ENCODE measurements around the gene C17orf67.

C17orf67 gene

DNA sequence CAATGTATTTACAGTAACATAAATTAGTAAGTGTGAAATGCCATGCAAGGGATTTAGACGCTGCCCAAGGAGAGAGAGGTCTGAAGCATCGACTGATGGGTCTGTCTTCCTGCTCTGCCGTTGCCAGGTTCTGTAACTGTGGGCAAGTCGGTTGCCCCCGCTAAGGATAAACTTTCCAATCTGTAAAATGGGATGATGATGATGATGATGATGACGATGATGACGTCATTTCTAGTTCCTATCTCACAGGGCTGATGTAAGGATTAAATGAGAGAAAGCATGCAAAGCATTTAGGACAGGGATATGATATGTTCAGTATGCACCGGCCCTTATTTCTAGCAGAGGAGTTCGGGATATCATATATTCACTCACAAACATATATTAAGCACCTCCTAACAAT lies 54.8 kb downstream of the C17orf67 start:
- no peak overlapping the region for H3K14ac ChIP-seq (ENCODE audit: low read length)
- H2AK5ac ChIP-seq (ENCODE audit: low read depth, low read length) = no peak overlapping the region
- DNase-seq (ENCODE audit: low spot score) = no peak
- no peak overlapping the region for H3K18ac ChIP-seq (ENCODE audit: low read length)
- no peak overlapping the region for H3K9ac ChIP-seq (ENCODE audit: low read depth, low read length, poor library complexity)
- H3K27ac ChIP-seq (replicated peaks; ENCODE audit: low read length) = no peak overlapping the region
- H3K4me1 ChIP-seq (ENCODE audit: control insufficient read depth in 2 of 2, insufficient read depth in 1 of 2, low read depth in 1 of 2, low read length in 2 of 2) = peaks cover 2 to 6% of the 10 kb centered on the region in 2 donors
- no peak overlapping the region for H4K8ac ChIP-seq (ENCODE audit: low read depth, low read length)
- H3K23ac ChIP-seq (ENCODE audit: low read depth, low read length, poor library complexity) = no peak overlapping the region
- no peak overlapping the region for H2BK15ac ChIP-seq (ENCODE audit: low read length)
- no peak overlapping the region for H2BK120ac ChIP-seq (ENCODE audit: low read depth, low read length)
- no CpG with 5 or more reads among the region's 9 CpGs for WGBS, 2 donors (ENCODE audit: extremely low coverage in 2 of 2, insufficient read length in 2 of 2, insufficient replicate concordance in 1 of 2)
- no peaks in the 10 kb centered on the region for H3K79me1 ChIP-seq (ENCODE audit: low read depth, low read length)
- H2AFZ ChIP-seq (ENCODE audit: low read length) = no peak overlapping the region
- H4K91ac ChIP-seq (ENCODE audit: low read depth, low read length, poor library complexity) = no peak overlapping the region
- H3K9me3 ChIP-seq (replicated peaks in 1 of 2; ENCODE audit: control insufficient read depth in 2 of 2, insufficient read depth in 1 of 2, low read depth in 1 of 2, low read length in 2 of 2) = no peaks in the 10 kb centered on the region
- no peak overlapping the region for H2BK12ac ChIP-seq (ENCODE audit: low read length)
- no peaks in the 10 kb centered on the region for H3K36me3 ChIP-seq (replicated peaks in 1 of 2; ENCODE audit: control insufficient read depth in 2 of 2, insufficient read depth in 2 of 2, low read length in 2 of 2)
- no peak overlapping the region for H3K4ac ChIP-seq (ENCODE audit: low read length)
- H3K4me3 ChIP-seq (ENCODE audit: low read length in 2 of 2) = no peak overlapping the region
- no peak overlapping the region for H3K4me2 ChIP-seq (ENCODE audit: insufficient read depth, low read length, poor library complexity, severe bottlenecking)
- no peak overlapping the region for H2BK5ac ChIP-seq (ENCODE audit: low read length)
- peaks cover 0 to 46% (median 16%) of the 10 kb centered on the region in 3 experiments for H3K27me3 ChIP-seq (ENCODE audit: control insufficient read depth in 3 of 3, insufficient read depth in 3 of 3, low read depth in 1 of 3, low read length in 3 of 3)

DNA sequence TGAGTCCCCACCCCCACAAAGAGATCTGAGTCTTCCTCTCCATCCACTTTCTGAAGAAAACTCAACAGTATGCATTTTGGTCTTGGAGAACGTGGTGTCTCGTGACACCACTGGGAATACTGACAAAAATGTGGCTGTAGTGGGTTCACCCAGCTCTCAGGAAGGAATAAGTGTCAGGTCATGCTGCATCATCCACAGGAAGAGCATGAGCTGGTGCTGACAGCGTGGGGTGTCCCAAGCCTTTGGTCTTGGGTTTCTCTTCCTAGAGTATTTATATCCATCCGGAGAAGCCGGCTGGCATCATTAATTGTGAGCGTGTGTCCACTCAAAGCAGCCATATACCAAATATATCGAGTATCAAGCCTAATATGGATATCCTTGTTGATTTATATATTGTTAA lies 55.9 kb downstream of the C17orf67 start:
- H2BK12ac ChIP-seq (ENCODE audit: low read length) = no peak overlapping the region
- WGBS, 2 donors (ENCODE audit: extremely low coverage in 2 of 2, insufficient read length in 2 of 2, insufficient replicate concordance in 1 of 2) = no CpG with 5 or more reads among the region's 7 CpGs
- no peak overlapping the region for H2AFZ ChIP-seq (ENCODE audit: low read length)
- no peaks in the 10 kb centered on the region for H3K36me3 ChIP-seq (replicated peaks in 1 of 2; ENCODE audit: control insufficient read depth in 2 of 2, insufficient read depth in 2 of 2, low read length in 2 of 2)
- no peak overlapping the region for H3K9ac ChIP-seq (ENCODE audit: low read depth, low read length, poor library complexity)
- H3K9me3 ChIP-seq (replicated peaks in 1 of 2; ENCODE audit: control insufficient read depth in 2 of 2, insufficient read depth in 1 of 2, low read depth in 1 of 2, low read length in 2 of 2) = no peaks in the 10 kb centered on the region
- H3K18ac ChIP-seq (ENCODE audit: low read length) = no peak overlapping the region
- H2BK5ac ChIP-seq (ENCODE audit: low read length) = no peak overlapping the region
- no peak overlapping the region for H2BK15ac ChIP-seq (ENCODE audit: low read length)
- no peak overlapping the region for H2BK120ac ChIP-seq (ENCODE audit: low read depth, low read length)
- no peak overlapping the region for H3K4me3 ChIP-seq (ENCODE audit: low read length in 2 of 2)
- H4K8ac ChIP-seq (ENCODE audit: low read depth, low read length) = no peak overlapping the region
- no peak overlapping the region for H3K4me2 ChIP-seq (ENCODE audit: insufficient read depth, low read length, poor library complexity, severe bottlenecking)
- H3K4ac ChIP-seq (ENCODE audit: low read length) = no peak overlapping the region
- H3K27ac ChIP-seq (replicated peaks; ENCODE audit: low read length) = no peak overlapping the region
- H3K4me1 ChIP-seq (ENCODE audit: control insufficient read depth in 2 of 2, insufficient read depth in 1 of 2, low read depth in 1 of 2, low read length in 2 of 2) = peaks cover 2 to 6% of the 10 kb centered on the region in 2 donors
- no peak overlapping the region for H3K23ac ChIP-seq (ENCODE audit: low read depth, low read length, poor library complexity)
- no peak overlapping the region for H4K91ac ChIP-seq (ENCODE audit: low read depth, low read length, poor library complexity)
- H3K27me3 ChIP-seq (ENCODE audit: control insufficient read depth in 3 of 3, insufficient read depth in 3 of 3, low read depth in 1 of 3, low read length in 3 of 3) = peaks cover 0 to 46% (median 16%) of the 10 kb centered on the region in 3 experiments
- no peak overlapping the region for H3K14ac ChIP-seq (ENCODE audit: low read length)
- no peak overlapping the region for H2AK5ac ChIP-seq (ENCODE audit: low read depth, low read length)
- no peak for DNase-seq (ENCODE audit: low spot score)
- H3K79me1 ChIP-seq (ENCODE audit: low read depth, low read length) = no peaks in the 10 kb centered on the region

GRCh38 chr17:56774650-56775049 lies 59.1 kb downstream of the C17orf67 start:
- no CpG with 5 or more reads among the region's 2 CpGs for WGBS, 2 donors (ENCODE audit: extremely low coverage in 2 of 2, insufficient read length in 2 of 2, insufficient replicate concordance in 1 of 2)
- no peak overlapping the region for H3K27ac ChIP-seq (replicated peaks; ENCODE audit: low read length)
- H4K91ac ChIP-seq (ENCODE audit: low read depth, low read length, poor library complexity) = no peak overlapping the region
- no peak overlapping the region for H2AK5ac ChIP-seq (ENCODE audit: low read depth, low read length)
- no peak overlapping the region for H2AFZ ChIP-seq (ENCODE audit: low read length)
- H3K4ac ChIP-seq (ENCODE audit: low read length) = no peak overlapping the region
- H4K8ac ChIP-seq (ENCODE audit: low read depth, low read length) = no peak overlapping the region
- no peak overlapping the region for H3K4me2 ChIP-seq (ENCODE audit: insufficient read depth, low read length, poor library complexity, severe bottlenecking)
- H3K4me1 ChIP-seq (ENCODE audit: control insufficient read depth in 2 of 2, insufficient read depth in 1 of 2, low read depth in 1 of 2, low read length in 2 of 2) = peaks cover 0 to 2% of the 10 kb centered on the region in 2 donors
- no peak overlapping the region for H3K18ac ChIP-seq (ENCODE audit: low read length)
- no peak overlapping the region for H2BK15ac ChIP-seq (ENCODE audit: low read length)
- H3K9me3 ChIP-seq (replicated peaks in 1 of 2; ENCODE audit: control insufficient read depth in 2 of 2, insufficient read depth in 1 of 2, low read depth in 1 of 2, low read length in 2 of 2) = no peaks in the 10 kb centered on the region
- DNase-seq (ENCODE audit: low spot score) = no peak
- no peak overlapping the region for H3K14ac ChIP-seq (ENCODE audit: low read length)
- no peaks in the 10 kb centered on the region for H3K36me3 ChIP-seq (replicated peaks in 1 of 2; ENCODE audit: control insufficient read depth in 2 of 2, insufficient read depth in 2 of 2, low read length in 2 of 2)
- H3K9ac ChIP-seq (ENCODE audit: low read depth, low read length, poor library complexity) = no peak overlapping the region
- H3K79me1 ChIP-seq (ENCODE audit: low read depth, low read length) = no peaks in the 10 kb centered on the region
- peaks cover 0 to 20% (median 7%) of the 10 kb centered on the region in 3 experiments for H3K27me3 ChIP-seq (ENCODE audit: control insufficient read depth in 3 of 3, insufficient read depth in 3 of 3, low read depth in 1 of 3, low read length in 3 of 3)
- no peak overlapping the region for H2BK120ac ChIP-seq (ENCODE audit: low read depth, low read length)
- H3K4me3 ChIP-seq (ENCODE audit: low read length in 2 of 2) = no peak overlapping the region
- H3K23ac ChIP-seq (ENCODE audit: low read depth, low read length, poor library complexity) = no peak overlapping the region
- no peak overlapping the region for H2BK5ac ChIP-seq (ENCODE audit: low read length)
- H2BK12ac ChIP-seq (ENCODE audit: low read length) = no peak overlapping the region

DNA sequence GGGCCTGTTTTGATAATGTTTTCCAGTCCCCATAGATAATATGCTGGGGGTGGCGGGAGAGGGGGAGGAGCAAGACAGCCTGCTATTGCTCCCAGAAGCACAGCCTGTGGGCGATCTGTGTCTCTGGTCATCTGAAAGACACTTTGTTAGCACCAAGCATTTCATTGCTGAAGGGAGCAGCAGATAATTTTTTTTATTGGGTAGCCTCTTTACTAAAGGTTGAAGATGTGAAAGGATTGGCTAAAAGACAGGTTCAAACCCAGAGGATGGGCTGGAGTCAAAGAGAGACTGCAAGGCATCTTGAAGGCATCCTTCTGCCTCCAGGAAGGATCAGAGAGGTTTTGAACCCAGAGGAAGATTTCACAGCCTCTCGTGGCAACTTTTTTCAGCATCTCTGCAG lies 60.6 kb downstream of the C17orf67 start:
- no peak for DNase-seq (ENCODE audit: low spot score)
- no peak overlapping the region for H3K4me3 ChIP-seq (ENCODE audit: low read length in 2 of 2)
- no peak overlapping the region for H3K4me2 ChIP-seq (ENCODE audit: insufficient read depth, low read length, poor library complexity, severe bottlenecking)
- H3K79me1 ChIP-seq (ENCODE audit: low read depth, low read length) = no peaks in the 10 kb centered on the region
- H2BK120ac ChIP-seq (ENCODE audit: low read depth, low read length) = no peak overlapping the region
- no peaks in the 10 kb centered on the region for H3K4me1 ChIP-seq (ENCODE audit: control insufficient read depth in 2 of 2, insufficient read depth in 1 of 2, low read depth in 1 of 2, low read length in 2 of 2)
- H2AK5ac ChIP-seq (ENCODE audit: low read depth, low read length) = no peak overlapping the region
- H3K9ac ChIP-seq (ENCODE audit: low read depth, low read length, poor library complexity) = no peak overlapping the region
- H3K27ac ChIP-seq (replicated peaks; ENCODE audit: low read length) = no peak overlapping the region
- H3K14ac ChIP-seq (ENCODE audit: low read length) = no peak overlapping the region
- H3K36me3 ChIP-seq (replicated peaks in 1 of 2; ENCODE audit: control insufficient read depth in 2 of 2, insufficient read depth in 2 of 2, low read length in 2 of 2) = no peaks in the 10 kb centered on the region
- H3K9me3 ChIP-seq (replicated peaks in 1 of 2; ENCODE audit: control insufficient read depth in 2 of 2, insufficient read depth in 1 of 2, low read depth in 1 of 2, low read length in 2 of 2) = no peaks in the 10 kb centered on the region
- WGBS, 2 donors (ENCODE audit: extremely low coverage in 2 of 2, insufficient read length in 2 of 2, insufficient replicate concordance in 1 of 2) = no CpG with 5 or more reads among the region's 3 CpGs
- no peak overlapping the region for H3K23ac ChIP-seq (ENCODE audit: low read depth, low read length, poor library complexity)
- peaks cover 0 to 10% (median 3%) of the 10 kb centered on the region in 3 experiments for H3K27me3 ChIP-seq (ENCODE audit: control insufficient read depth in 3 of 3, insufficient read depth in 3 of 3, low read depth in 1 of 3, low read length in 3 of 3)
- no peak overlapping the region for H2BK15ac ChIP-seq (ENCODE audit: low read length)
- H3K18ac ChIP-seq (ENCODE audit: low read length) = no peak overlapping the region
- no peak overlapping the region for H2AFZ ChIP-seq (ENCODE audit: low read length)
- H2BK5ac ChIP-seq (ENCODE audit: low read length) = no peak overlapping the region
- no peak overlapping the region for H2BK12ac ChIP-seq (ENCODE audit: low read length)
- H4K8ac ChIP-seq (ENCODE audit: low read depth, low read length) = no peak overlapping the region
- no peak overlapping the region for H4K91ac ChIP-seq (ENCODE audit: low read depth, low read length, poor library complexity)
- H3K4ac ChIP-seq (ENCODE audit: low read length) = no peak overlapping the region

Data from neuronal stem cell (in vitro differentiated cells).